Brain microvascular endothelial cell (primary cell): Measurements from ENCODE around the gene UBE2U.

Source experiments
- DNase-seq: peaks from one replicate; pipeline ENCODE4 v3.0.0-alpha.2; 2020
- H3K27ac ChIP-seq: fragments of 250-450 bp; sonication (Bioruptor Pico); 2 replicates; pipeline ENCODE4 v1.5.1; 2020; ENCODE audit warnings: mild to moderate bottlenecking, moderate library complexity
- H3K27me3 ChIP-seq: fragments of 250-450 bp; sonication (Bioruptor Pico); replicated peaks from 2 replicates; pipeline ENCODE4 v1.5.1; 2020; ENCODE audit warnings: mild to moderate bottlenecking
- H3K36me3 ChIP-seq: fragments of 250-450 bp; sonication (Bioruptor Pico); replicated peaks from 2 replicates; pipeline ENCODE4 v1.5.1; 2020; ENCODE audit warnings: mild to moderate bottlenecking
- H3K4me3 ChIP-seq: 2 replicates; pipeline ENCODE4 v1.5.1; 2011; ENCODE audit warnings: low read depth, mild to moderate bottlenecking, control low read depth, low read length, moderate library complexity
- in situ Hi-C: cut with HindIII; loops from 2 replicates; pipeline ENCODE4 v1.10.0; 2017; ENCODE audit warnings: low sequenced_read_pairs, low pct_ligation_motif_present
- TF ChIP-seq, protein P1 (sequence below): IDR thresholded peaks from 2 replicates; pipeline ENCODE4 v1.5.1; 2011; ENCODE audit warnings: low read depth, mild to moderate bottlenecking, moderate library complexity, low read length, control low read depth, inconsistent platforms; ENCODE audit errors: missing control alignments

The UBE2U gene

GRCh38 chr1:64304823-64305222, 101.4 kb downstream of the UBE2U start:
- Histone ChIP-seq H3K27me3 (no peaks in the 10 kb centered on the region), H3K4me3 (no peak overlapping the region), H3K27ac (no peak overlapping the region), H3K36me3 (no peaks in the 10 kb centered on the region)
- TF ChIP-seq, protein P1, sequence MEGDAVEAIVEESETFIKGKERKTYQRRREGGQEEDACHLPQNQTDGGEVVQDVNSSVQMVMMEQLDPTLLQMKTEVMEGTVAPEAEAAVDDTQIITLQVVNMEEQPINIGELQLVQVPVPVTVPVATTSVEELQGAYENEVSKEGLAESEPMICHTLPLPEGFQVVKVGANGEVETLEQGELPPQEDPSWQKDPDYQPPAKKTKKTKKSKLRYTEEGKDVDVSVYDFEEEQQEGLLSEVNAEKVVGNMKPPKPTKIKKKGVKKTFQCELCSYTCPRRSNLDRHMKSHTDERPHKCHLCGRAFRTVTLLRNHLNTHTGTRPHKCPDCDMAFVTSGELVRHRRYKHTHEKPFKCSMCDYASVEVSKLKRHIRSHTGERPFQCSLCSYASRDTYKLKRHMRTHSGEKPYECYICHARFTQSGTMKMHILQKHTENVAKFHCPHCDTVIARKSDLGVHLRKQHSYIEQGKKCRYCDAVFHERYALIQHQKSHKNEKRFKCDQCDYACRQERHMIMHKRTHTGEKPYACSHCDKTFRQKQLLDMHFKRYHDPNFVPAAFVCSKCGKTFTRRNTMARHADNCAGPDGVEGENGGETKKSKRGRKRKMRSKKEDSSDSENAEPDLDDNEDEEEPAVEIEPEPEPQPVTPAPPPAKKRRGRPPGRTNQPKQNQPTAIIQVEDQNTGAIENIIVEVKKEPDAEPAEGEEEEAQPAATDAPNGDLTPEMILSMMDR, result no peak
- DNase-seq, result no peak
- in situ Hi-C loops, result no loop called here

DNA sequence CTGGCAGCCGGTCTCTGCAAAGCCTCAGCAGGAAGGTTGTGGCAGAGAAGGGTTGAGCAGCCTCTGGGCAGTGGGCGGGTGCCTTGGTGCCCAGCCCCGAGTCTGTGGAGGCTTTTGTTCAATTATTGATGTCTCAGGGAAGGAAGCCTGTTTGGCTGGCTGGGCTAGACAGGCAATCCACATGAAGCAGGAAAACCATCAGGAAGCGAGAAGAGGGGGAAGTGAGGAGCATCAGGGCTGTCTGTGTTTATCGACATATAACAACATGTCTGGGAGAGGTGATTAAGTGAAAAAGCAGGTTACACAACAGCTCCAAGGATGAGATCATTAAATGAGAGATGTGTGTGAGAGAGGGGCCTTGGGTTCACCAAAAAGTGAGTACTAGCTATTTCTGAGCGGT, 105.4 kb downstream of the UBE2U start:
- no peaks in the 10 kb centered on the region for H3K36me3 ChIP-seq
- in situ Hi-C loops, result no loop called here
- DNase-seq, result no peak
- no peak overlapping the region for H3K4me3 ChIP-seq
- TF ChIP-seq, protein P1, result no peak
- H3K27me3 ChIP-seq, result no peaks in the 10 kb centered on the region
- H3K27ac ChIP-seq, result no peak overlapping the region

DNA sequence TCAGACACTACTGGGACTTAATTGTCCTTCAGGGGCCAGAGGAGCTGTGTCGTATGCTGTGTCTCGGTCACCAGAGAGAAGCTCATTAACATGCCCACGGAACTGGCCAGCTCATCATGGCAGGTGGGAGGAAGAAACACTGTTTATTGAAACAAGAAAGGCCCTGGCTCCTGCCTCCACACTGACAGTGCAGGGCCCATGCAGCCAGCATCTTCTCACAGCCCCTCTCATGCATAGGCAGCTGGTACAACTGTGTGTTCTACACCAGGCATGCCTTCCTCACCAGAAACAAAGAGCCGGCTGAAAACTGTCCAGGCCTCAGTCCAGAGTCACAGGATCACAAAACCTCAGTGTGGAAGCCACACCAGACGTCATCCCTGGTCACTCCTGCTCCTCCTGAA, 106.0 kb downstream of the UBE2U start:
- in situ Hi-C loops, result no loop called here
- no peak for DNase-seq
- no peak overlapping the region for H3K4me3 ChIP-seq
- H3K36me3 ChIP-seq, result no peaks in the 10 kb centered on the region
- no peaks in the 10 kb centered on the region for H3K27me3 ChIP-seq
- no peak overlapping the region for H3K27ac ChIP-seq
- TF ChIP-seq, protein P1, result no peak

- TF ChIP-seq, protein P1, result no peak
Observed at GRCh38 chr1:64310760-64311159, 107.3 kb downstream of the UBE2U start.

DNA sequence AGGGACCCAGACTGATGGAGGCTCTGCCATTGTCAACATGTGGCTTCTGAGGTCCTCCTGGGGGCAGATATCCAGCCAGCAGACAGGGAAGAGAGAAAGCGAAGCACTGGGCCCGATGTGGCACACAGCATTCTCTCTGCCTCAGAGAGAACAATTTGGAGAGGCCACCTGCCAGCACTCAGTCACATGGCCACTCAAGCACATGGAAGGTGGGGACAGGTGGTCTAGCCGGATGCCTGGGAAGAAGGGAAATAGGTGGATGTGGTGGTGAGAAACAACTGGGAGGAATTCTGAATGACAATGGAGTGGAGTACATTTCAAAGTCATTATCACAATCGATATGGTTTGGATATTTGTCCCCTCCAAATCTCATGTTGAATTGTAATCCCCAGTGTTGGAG, 109.0 kb downstream of the UBE2U start:
- in situ Hi-C loops, result no loop called here

More at GRCh38 chr1:64310760-64311159, 107.3 kb downstream of the UBE2U start:
- no peak overlapping the region for H3K4me3 ChIP-seq
- H3K27ac ChIP-seq, result no peak overlapping the region
- no peak for DNase-seq
- H3K36me3 ChIP-seq, result no peaks in the 10 kb centered on the region
- in situ Hi-C loops, result no loop called here
- no peaks in the 10 kb centered on the region for H3K27me3 ChIP-seq

GRCh38 chr1:64315402-64315801, 112.0 kb downstream of the UBE2U start:
- Histone ChIP-seq H3K4me3 (no peak overlapping the region), H3K27me3 (no peaks in the 10 kb centered on the region), H3K27ac (no peak overlapping the region), H3K36me3 (no peaks in the 10 kb centered on the region)
- in situ Hi-C loops, result no loop called here
- TF ChIP-seq, protein P1, result no peak
- DNase-seq, result no peak

More for the DNA sequence above, 109.0 kb downstream of the UBE2U start:
- Histone ChIP-seq H3K27ac (no peak overlapping the region), H3K4me3 (no peak overlapping the region), H3K27me3 (no peaks in the 10 kb centered on the region), H3K36me3 (no peaks in the 10 kb centered on the region)
- TF ChIP-seq, protein P1, result no peak
- DNase-seq, result no peak
